A673 (cell line): ENCODE data around the gene DPYSL4. TPM values are rescaled to one million over a fixed set of nuclear protein-coding genes. Genes with fewer than 3 reads are reported as not detected.

ENCODE experiments used
- BruUV-seq: library from RNA; stranded (reverse); fragments of 400-500 nt; replicated peaks from 2 replicates; lab custom pipeline; 2021; lab: Mats Ljungman, UMichigan
- CTCF ChIA-PET: fragments of 300-600 bp; sonication (Branson Sonifier 250); formaldehyde crosslinking; loops from one replicate; lab custom pipeline; 2022; ENCODE audit warnings: antibody characterized with exemption; lab: Charles Lee
- POLR2A ChIA-PET: fragments of 300-600 bp; sonication (Branson Sonifier 250); formaldehyde crosslinking; loops from one replicate; lab custom pipeline; 2022; ENCODE audit warnings: antibody characterized with exemption; ENCODE audit not compliant: low non-redundant PET; lab: Charles Lee
- DNase-seq: peaks from one replicate; pipeline ENCODE4 v3.0.0-alpha.2; 2015; ENCODE audit warnings: low spot score
- H3K27ac ChIP-seq: fragments of 200-600 bp; sonication (generic); 2 replicates; pipeline ENCODE4 v1.5.1; 2016; ENCODE audit warnings: mixed run types, low read depth, mild to moderate bottlenecking, mixed read lengths, antibody characterized with exemption, low read length; ENCODE audit not compliant: poor library complexity, severe bottlenecking
- H3K27me3 ChIP-seq: fragments of 200-600 bp; sonication (generic); replicated peaks from 2 replicates; pipeline ENCODE4 v1.6.1; 2017; ENCODE audit warnings: mixed run types, low read depth, mild to moderate bottlenecking, mixed read lengths, antibody characterized with exemption, low read length; ENCODE audit not compliant: insufficient read depth, poor library complexity
- H3K36me3 ChIP-seq: fragments of 200-600 bp; sonication (generic); 2 replicates; pipeline ENCODE4 v1.6.1; 2016; ENCODE audit warnings: mixed run types, mild to moderate bottlenecking, mixed read lengths, antibody characterized with exemption, low read length; ENCODE audit not compliant: insufficient read depth, poor library complexity, severe bottlenecking
- H3K4me1 ChIP-seq: fragments of 200-600 bp; sonication (generic); 2 replicates; pipeline ENCODE4 v1.6.1; 2017; ENCODE audit warnings: mixed run types, mild to moderate bottlenecking, mixed read lengths, antibody characterized with exemption, low read length; ENCODE audit not compliant: insufficient read depth, poor library complexity, severe bottlenecking
- H3K4me3 ChIP-seq: fragments of 200-600 bp; sonication (generic); 2 replicates; pipeline ENCODE4 v1.5.1; 2016; ENCODE audit warnings: low read depth, mixed run types, mild to moderate bottlenecking, mixed read lengths, low read length; ENCODE audit not compliant: poor library complexity, severe bottlenecking
- H3K9me3 ChIP-seq: fragments of 200-600 bp; sonication (generic); 2 replicates; pipeline ENCODE4 v1.6.1; 2016; ENCODE audit warnings: mixed run types, low read depth, mild to moderate bottlenecking, mixed read lengths, antibody characterized with exemption, low read length; ENCODE audit not compliant: poor library complexity, severe bottlenecking
- CTCF ChIP-seq: fragments of 300-800, 200-600 bp; sonication (generic); conservative IDR thresholded peaks from 2 replicates; pipeline ENCODE4 v1.5.1; 2017; ENCODE audit warnings: low read depth, mild to moderate bottlenecking, antibody characterized with exemption, low read length, moderate library complexity, mixed read lengths
- EZH2 ChIP-seq: fragments of 200-600 bp; sonication (generic); IDR thresholded peaks from 2 replicates; pipeline ENCODE4 v1.6.1; 2017; ENCODE audit warnings: borderline replicate concordance, low read depth, mild to moderate bottlenecking, mixed read lengths, antibody characterized with exemption, low read length; ENCODE audit not compliant: poor library complexity, severe bottlenecking
- intact Hi-C: fragments of 100-400 bp; cut with micrococcal nuclease; formaldehyde crosslinking; loops from one replicate; pipeline ENCODE4 v1.10.0; 2022; ENCODE audit not compliant: unreplicated experiment
- total RNA-seq: library from RNA; stranded (reverse); gene quantifications from 2 replicates; pipeline ENCODE4 v1.2.3, GENCODE V29; 2021

DPYSL4 gene
- total RNA-seq, 1 experiment from 2014 or later = 13.1 TPM

DNA sequence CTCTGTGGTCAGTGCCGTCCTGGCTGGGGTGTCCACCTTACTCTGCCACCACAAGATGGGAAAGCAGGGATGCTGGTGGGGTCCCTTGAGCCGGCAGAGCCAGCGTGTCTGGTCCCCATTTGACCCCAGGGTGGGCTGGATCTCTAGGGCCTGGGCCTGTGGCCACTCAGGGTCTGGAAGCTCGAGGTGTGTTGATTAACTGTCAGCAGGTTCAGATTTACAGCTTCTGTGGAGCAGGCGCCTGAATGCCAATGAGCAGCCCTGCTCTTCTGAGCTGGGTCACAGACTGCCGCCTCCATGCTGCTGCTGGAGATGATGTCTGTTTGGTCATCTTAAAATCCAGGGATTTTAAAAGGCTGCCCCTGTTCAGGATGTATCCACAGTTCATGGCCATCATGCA lies 11.3 kb upstream of the DPYSL4 start:
- no peak overlapping the region for H3K27ac ChIP-seq
- TF ChIP-seq CTCF (no peak), EZH2 (no peak)
- no peak overlapping the region for H3K4me3 ChIP-seq
- H3K27me3 ChIP-seq = peaks cover 28% of the 10 kb centered on the region
- ChIA-PET POLR2A (no interaction called here), CTCF (no interaction called here)
- DNase-seq = no peak
- BruUV-seq = no TSS peak
- intact Hi-C loops = no loop called here
- no peaks in the 10 kb centered on the region for H3K4me1 ChIP-seq
- H3K9me3 ChIP-seq = no peaks in the 10 kb centered on the region
- no peaks in the 10 kb centered on the region for H3K36me3 ChIP-seq

GRCh38 chr10:132175907-132176581 lies 10.7 kb upstream of the DPYSL4 start:
- POLR2A ChIA-PET = no interaction called here
- peaks cover 28% of the 10 kb centered on the region for H3K27me3 ChIP-seq
- H3K4me3 ChIP-seq = no peak overlapping the region
- no peaks in the 10 kb centered on the region for H3K4me1 ChIP-seq
- H3K9me3 ChIP-seq = no peaks in the 10 kb centered on the region
- CTCF ChIA-PET = no interaction called here
- no peak for DNase-seq
- intact Hi-C loops = no loop called here
- TF ChIP-seq CTCF = no peak
- TF ChIP-seq EZH2 = no peak
- no TSS peak for BruUV-seq
- no peaks in the 10 kb centered on the region for H3K36me3 ChIP-seq
- H3K27ac ChIP-seq = no peak overlapping the region

DNA sequence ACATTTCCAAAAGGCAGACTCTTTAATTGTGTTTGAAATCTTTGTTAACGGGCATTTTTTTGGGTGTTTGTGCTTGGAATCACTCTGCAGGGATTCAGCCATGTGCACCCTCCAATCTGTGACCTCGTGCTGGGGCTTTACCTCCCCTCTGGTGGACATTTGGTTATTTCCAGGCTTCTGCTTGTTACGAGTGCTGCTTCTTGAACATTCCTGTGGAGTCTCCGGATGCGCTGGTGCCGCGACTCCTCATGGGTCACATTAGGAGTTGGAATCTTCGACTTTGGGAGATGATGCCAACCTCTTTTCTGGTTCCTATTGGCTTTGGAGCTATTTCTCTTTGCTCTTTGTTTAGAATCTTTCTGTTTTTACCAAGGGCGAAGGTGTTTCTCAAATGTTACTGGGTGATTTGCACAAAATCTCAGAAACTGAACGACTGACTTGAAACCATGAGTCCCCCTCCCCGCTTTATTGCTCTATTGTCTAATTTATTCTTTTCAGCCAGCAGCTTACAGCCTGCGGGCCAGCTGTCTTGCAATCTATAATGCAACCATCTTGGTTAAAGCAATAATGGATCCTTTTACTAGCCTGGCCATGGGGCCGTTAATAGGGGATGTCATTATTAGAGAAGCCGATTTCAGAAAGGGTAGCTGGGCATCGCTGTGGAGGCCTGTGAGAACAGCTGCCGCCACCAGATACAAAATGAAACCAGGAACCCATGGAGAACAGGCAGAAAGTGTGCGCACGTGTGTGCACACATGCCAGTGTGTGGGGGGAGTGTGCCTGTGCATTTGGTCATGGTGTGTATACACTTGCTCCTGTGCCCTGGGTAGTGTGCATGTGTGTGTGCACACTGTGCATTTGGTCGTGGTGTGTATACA lies 9.9 kb upstream of the DPYSL4 start:
- no peak overlapping the region for H3K27ac ChIP-seq
- H3K27me3 ChIP-seq = peaks cover 28% of the 10 kb centered on the region
- no TSS peak for BruUV-seq
- H3K4me1 ChIP-seq = no peaks in the 10 kb centered on the region
- POLR2A ChIA-PET = no interaction called here
- H3K9me3 ChIP-seq = no peaks in the 10 kb centered on the region
- CTCF ChIA-PET = no interaction called here
- no peak for DNase-seq
- H3K4me3 ChIP-seq = no peak overlapping the region
- TF ChIP-seq EZH2 = peak; percentile 57
- no peak for TF ChIP-seq CTCF
- intact Hi-C loops = no loop called here
- H3K36me3 ChIP-seq = no peaks in the 10 kb centered on the region
